Stimulated activated CD8-positive, alpha-beta memory T cell treated with anti-CD3 and anti-CD28 coated beads, Interleukin-7, amount 100 ng/mL, for 24 hours (primary cell): ENCODE results near the gene MOBP.
"Not testable (repeated sequence)": the region's sequence is repeated elsewhere in the genome, so short reads cannot be mapped to it uniquely, and the experiment has no call there.

Experiments used
- DNase-seq: peaks from one replicate; pipeline ENCODE4 v3.0.0-alpha.2; 2020; ENCODE audit warnings: low read depth

Gene MOBP

GRCh38 chr3:39453134-39453533, 14.3 kb upstream of the MOBP start:
- DNase-seq: no peak

GRCh38 chr3:39453872-39454271, 13.6 kb upstream of the MOBP start:
- DNase-seq: not testable (repeated sequence)

- no peak for DNase-seq
Observed at GRCh38 chr3:39454591-39455217, 12.8 kb upstream of the MOBP start.

GRCh38 chr3:39456159-39456558, 11.3 kb upstream of the MOBP start:
- no peak for DNase-seq

GRCh38 chr3:39457361-39457760, 10.1 kb upstream of the MOBP start:
- no peak for DNase-seq

GRCh38 chr3:39458579-39458978, 8.9 kb upstream of the MOBP start:
- DNase-seq: not testable (repeated sequence)

- DNase-seq: no peak
Observed at GRCh38 chr3:39460677-39461076, 6.8 kb upstream of the MOBP start.

GRCh38 chr3:39463269-39463668, 4.2 kb upstream of the MOBP start:
- no peak for DNase-seq

GRCh38 chr3:39466988-39467387, 492 bp upstream of the MOBP start:
- no peak for DNase-seq

GRCh38 chr3:39468108-39468436, 592 bp downstream of the MOBP start:
- DNase-seq: no peak

- DNase-seq: no peak
Observed at GRCh38 chr3:39469258-39469657, 1.8 kb downstream of the MOBP start.

GRCh38 chr3:39469945-39470344, 2.5 kb downstream of the MOBP start:
- DNase-seq: no peak

- DNase-seq: no peak
Observed at GRCh38 chr3:39471652-39472051, 4.2 kb downstream of the MOBP start.

- no peak for DNase-seq
Observed at GRCh38 chr3:39473452-39474125, 6.1 kb downstream of the MOBP start.

- no peak for DNase-seq
Observed at GRCh38 chr3:39474126-39474515, 6.6 kb downstream of the MOBP start.

- no peak for DNase-seq
Observed at GRCh38 chr3:39476783-39477182, 9.3 kb downstream of the MOBP start.

GRCh38 chr3:39478226-39478625, 10.7 kb downstream of the MOBP start:
- DNase-seq: no peak

GRCh38 chr3:39479701-39480414, 12.4 kb downstream of the MOBP start:
- DNase-seq: no peak

- DNase-seq: no peak
Observed at GRCh38 chr3:39485547-39485946, 18.1 kb downstream of the MOBP start.

- no peak for DNase-seq
Observed at GRCh38 chr3:39491014-39491413, 23.5 kb downstream of the MOBP start.

- DNase-seq: no peak
Observed at GRCh38 chr3:39491733-39492350, 24.4 kb downstream of the MOBP start.

- no peak for DNase-seq
Observed at GRCh38 chr3:39494781-39495180, 27.3 kb downstream of the MOBP start.

GRCh38 chr3:39497753-39498152, 30.3 kb downstream of the MOBP start:
- no peak for DNase-seq
